ENCODE measurements around the gene DERL2.

Gene DERL2

DNA sequence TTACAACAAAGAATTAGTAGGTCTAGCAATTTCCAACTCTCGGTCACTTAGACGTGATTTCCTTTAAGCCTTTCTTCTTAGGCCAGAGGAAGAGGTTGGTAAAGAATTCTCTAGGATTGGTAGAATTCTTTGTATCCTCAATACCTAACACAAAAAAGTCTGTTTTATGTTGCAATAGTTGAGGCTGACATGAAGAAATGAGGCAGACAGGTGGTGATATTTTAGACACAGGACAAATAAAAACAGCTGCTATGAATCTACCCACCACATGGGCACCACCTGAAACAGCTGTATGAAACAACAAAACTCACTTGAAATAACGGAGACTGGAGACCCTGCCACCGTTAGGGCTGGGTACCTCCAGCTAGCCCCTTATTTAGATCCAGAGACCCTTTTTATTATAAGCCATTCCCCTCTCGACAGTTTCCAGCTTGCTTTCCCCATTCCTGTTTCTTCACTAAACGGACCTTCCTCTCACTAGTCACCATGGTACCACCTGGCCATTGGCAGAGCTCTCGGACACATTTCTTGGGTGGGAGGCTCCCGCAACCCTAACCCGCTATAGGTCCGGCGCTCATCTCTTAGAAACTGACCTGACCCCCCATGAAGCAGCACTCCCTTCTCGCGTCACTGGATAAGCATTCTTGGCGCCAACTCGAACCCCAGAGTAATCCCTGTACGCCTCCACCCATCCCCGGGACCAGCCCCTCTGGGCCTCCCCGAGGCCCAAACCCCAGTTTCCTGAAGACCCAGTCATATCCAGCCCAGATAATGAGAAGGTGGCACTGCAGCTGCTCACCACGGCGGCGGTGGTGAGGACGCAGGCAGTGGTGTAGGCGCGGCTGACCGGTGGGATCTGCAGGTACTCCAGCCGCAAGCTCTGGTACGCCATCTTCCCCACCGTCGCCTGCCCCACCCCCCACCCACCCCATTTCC, at the start of gene DERL2:
DERL2 (minus strand) TSS at position 909 of the 936 bp plus-strand sequence; CDS start at position 892, 17 bp downstream.
- FAIRE-seq, result no peak

DNA sequence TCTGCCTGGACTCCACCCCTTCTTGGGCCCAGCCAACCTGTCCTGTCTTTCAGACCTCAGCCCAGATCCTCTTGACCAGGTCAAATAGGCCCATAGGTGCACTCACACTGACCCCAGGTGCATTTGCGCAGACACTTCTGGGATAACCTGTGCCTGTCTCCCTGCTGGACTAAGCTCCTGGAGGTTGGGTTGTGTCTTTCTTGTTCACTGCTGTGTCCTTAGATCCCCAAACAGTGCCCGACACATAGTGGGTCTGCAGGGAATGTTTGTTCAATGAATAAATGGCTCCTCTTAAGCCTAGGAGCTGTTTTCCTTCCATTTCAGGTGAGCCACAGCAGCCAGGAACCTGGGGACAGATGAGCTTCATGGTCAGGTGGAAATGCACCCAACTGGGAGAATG, 49.5 kb upstream of the DERL2 start:
- no peak for FAIRE-seq

DNA sequence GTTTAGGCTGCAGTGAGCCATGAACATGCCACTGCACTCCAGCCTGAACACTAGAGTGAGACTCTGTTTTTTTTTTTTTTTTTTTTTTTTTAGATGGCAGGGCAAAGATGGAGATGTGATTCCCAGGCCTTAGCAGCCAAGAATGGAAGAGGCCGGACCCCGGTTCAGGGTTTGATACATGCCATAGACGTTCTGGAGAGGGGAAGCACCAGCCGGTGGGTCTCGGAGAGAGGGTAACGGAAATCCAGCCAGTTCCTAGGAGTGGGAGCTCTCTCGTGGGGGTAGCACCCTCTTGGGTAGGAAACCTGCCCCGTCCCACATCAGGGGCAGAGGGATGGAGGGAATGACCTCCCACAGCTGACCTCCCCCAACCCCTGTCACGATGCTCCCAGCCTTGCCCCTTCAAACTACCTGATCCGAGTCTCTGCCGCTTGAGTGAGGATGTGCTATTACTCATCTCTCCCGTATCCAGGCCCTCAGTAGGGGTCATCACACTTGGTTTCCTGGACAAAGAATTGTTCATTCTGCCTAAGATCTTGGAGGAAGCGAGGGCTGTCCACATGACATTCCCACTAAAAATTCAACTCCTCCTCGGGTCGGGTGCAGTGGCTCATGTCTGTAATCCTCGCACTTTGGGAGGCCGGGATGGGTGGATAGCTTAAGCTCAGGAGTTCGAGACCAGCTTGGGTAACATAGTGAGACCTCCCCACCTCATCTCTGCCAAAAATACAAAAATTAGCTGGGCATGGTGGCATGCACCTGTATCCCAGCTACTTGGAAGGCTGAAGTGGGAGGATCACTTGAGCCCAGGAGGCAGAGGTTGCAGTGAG, 47.7 kb upstream of the DERL2 start:
- FAIRE-seq, result no peak

GRCh38 chr17:5532581-5532980, 46.6 kb upstream of the DERL2 start:
- FAIRE-seq, result no peak

- FAIRE-seq, result no peak
These were observed 45.1 kb upstream of the DERL2 start for GRCh38 chr17:5531085-5531418.

DNA sequence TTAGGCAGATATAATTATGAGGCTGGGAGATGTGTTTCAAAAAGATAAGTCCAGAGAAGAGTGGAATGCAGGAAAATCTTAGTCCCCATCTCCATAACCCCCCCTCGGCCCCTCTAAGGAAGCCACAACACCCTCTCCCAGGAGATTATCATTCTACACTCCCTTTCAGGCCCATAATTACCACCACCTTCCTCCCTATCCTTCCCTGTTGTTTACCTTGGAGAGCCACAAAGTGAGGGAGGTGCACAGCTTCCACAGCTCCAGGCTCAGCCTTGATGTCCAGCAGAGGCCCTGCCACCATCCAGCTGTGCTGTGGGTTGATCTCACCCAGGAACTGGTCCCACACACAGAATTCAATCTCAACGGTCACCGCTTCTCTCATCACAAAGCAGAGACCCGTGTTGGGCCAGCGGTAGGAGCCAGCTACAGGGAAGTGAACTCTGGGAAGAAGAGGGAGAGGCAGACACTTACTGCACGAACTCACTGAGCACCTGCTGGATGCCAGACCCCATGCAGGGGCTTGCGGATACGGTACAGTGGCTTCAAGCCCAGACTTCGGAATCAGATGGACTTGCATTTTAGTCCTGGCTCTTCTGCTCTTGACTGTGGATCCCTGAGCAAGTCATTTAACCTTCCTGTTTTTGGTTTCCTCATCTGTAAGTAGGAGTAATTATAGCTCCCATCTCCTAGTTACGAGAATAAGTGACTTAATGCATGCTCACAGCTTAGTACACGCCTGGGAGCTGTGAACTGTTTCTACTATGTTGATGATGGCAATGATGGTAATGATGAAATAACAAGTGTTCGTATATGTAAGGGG, 44.5 kb upstream of the DERL2 start:
- no peak for FAIRE-seq

- no peak for FAIRE-seq
These were observed 41.7 kb upstream of the DERL2 start for GRCh38 chr17:5527601-5528250.

- FAIRE-seq, result peak; percentile 95
These were observed 41.0 kb upstream of the DERL2 start for GRCh38 chr17:5526821-5527598.

DNA sequence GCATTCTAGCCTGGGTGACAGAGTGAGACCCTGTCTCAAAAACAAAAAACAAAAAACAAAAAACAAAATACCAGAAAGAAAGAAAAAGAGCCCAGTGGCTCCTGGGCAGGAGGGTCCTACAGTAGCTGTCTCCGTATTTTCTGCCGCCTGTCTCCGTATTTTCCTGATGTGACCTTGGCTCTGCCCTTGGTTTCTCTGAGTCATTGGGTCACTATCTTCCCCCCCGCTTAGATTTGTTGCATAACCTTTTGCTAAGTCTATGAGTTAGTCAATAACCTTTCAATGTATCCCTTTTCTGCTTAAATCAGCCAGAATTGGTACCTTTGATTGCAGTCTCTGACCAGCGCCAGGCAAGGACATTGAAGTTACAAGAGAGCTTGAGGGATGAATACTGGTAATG, 37.3 kb upstream of the DERL2 start:
- no peak for FAIRE-seq

- FAIRE-seq, result no peak
These were observed 36.5 kb upstream of the DERL2 start for GRCh38 chr17:5522476-5522875.

DNA sequence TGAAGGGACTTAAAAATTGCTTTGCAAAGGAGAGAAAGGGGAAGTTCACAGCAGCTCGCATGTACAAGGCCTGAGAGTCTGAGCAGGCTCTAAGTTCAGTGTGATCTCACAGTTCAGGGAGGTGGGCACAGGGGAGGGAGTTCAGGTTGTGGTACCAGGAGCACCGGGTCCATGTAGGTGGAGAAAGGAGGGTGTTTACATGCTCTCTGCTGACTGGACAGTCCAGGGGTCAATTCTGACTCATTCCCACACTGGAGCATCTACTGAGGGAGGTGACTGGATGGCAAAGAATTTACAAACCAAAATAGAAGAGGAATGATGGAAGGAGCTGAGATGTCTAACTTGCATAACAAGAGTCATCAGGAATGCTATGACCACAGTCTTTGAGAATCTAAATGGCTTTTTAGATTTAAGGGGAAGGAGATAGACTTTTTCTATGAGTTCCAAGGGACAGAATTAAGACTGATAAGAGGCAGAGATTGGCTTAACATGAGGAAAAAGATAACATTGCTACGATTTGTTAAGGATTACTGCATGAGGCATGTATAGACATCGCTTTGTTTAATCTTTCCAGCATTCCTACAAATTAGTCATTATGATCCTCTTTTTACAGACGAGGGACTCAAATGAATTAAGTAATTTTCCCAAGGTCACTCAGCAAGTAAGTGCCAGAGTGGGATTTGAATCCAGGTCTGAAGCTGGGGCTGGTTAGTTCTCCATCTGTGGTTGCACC, 30.2 kb upstream of the DERL2 start:
- no peak for FAIRE-seq

DNA sequence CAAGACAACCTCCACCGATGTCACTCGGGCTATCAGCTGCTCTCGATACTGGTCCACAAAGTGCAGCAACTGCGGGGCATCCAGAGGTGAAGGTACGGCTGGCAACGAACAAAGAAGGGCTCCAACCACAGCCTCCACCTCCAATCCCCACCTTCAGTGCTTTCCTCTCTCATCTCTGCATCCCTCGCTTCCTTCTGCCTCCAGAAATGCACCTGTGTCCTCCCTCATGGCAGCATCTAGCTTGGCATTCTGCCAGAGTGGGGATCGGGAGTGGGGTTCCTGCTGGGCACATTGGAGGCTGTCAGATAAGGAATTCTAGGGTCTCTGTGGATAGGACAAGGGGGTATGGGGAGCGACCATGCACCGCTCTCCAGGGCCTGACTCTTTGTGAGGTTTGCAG, 29.0 kb upstream of the DERL2 start:
- no peak for FAIRE-seq

GRCh38 chr17:5513628-5514027, 27.6 kb upstream of the DERL2 start:
- no peak for FAIRE-seq

- FAIRE-seq, result no peak
These were observed 25.6 kb upstream of the DERL2 start for GRCh38 chr17:5511401-5512225.

GRCh38 chr17:5510771-5511170, 24.8 kb upstream of the DERL2 start:
- FAIRE-seq, result no peak

DNA sequence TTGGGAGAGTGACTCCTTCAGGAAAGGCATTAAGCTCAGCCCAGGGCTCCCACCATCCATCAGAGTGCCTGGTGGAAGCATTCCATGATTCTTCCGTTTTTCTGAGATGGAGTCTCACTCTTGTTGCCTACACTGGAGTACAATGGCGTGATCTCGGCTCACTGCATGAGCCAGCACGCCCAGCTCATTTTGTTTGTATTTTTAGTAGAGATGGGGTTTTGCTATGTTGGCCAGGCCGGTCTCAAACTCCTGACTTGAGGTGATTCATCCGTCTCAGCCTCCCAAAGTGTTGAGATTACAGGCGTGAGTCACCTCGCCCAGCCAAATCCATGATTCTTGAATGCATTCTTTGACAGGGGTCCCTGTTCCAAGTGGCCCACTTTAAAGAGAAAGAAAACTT, 23.5 kb upstream of the DERL2 start:
- FAIRE-seq, result no peak

GRCh38 chr17:5508810-5509209, 22.8 kb upstream of the DERL2 start:
- FAIRE-seq, result peak; percentile 97

DNA sequence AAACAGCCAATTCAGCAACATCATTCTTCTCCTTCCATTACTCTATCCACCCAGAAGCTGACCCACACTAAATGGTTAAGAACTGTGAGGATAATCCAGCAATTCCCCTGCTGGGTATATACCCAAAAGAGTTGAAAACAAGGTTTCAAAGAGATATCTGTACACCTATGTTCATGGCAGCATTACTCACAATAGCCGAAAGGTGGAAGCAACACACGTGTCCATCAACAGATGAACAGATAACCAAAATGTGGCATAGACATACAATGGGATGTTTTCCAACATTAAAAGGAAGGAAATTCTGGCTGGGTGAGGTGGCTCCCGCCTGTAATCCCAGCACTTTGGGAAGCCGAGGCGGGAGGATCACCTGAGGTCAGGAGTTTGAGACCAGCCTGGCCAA, 20.3 kb upstream of the DERL2 start:
- no peak for FAIRE-seq

GRCh38 chr17:5502552-5502951, 16.6 kb upstream of the DERL2 start:
- FAIRE-seq, result no peak

- FAIRE-seq, result no peak
These were observed 15.7 kb upstream of the DERL2 start for GRCh38 chr17:5501685-5502084.

Measured in islet of Langerhans (tissue), 1 donor.